ENCODE data around the gene CBL.
"Not testable (repeated sequence)": the region's sequence is repeated elsewhere in the genome, so short reads cannot be mapped to it uniquely, and the experiment has no call there.

The CBL gene

GRCh38 chr11:119205574-119206510 is at the start of gene CBL:
CBL (plus strand) TSS chr11:119206339; CDS start chr11:119206418, 79 bp downstream.
- FAIRE-seq (no peak), DNase-seq (ENCODE audit: low spot score) (peak; percentile 91)

- FAIRE-seq (no peak), DNase-seq (ENCODE audit: low spot score) (no peak)
Measured at GRCh38 chr11:119156496-119156895, 49.6 kb upstream of the CBL start.

- FAIRE-seq (no peak), DNase-seq (ENCODE audit: low spot score) (no peak)
Measured at GRCh38 chr11:119157063-119157462, 49.1 kb upstream of the CBL start.

DNA sequence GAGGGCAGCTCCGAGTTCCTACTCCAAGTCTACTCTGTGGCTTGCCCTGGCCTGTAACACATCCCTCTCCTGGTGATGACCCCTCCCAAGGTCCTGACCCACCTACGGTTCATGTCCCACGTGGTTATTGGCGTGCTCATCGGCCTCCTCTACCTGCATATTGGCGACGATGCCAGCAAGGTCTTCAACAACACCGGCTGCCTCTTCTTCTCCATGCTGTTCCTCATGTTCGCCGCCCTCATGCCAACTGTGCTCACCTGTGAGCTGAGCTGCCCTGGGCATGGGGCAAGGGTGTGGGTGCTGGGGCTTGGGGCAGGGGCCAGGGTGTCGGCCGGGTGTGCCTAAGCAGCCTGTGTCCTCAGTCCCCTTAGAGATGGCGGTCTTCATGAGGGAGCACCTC is 47.7 kb upstream of the CBL start:
- FAIRE-seq (no peak), DNase-seq (ENCODE audit: low spot score) (no peak)

- FAIRE-seq (no peak), DNase-seq (ENCODE audit: low spot score) (no peak)
Measured at GRCh38 chr11:119160151-119160550, 46.0 kb upstream of the CBL start.

DNA sequence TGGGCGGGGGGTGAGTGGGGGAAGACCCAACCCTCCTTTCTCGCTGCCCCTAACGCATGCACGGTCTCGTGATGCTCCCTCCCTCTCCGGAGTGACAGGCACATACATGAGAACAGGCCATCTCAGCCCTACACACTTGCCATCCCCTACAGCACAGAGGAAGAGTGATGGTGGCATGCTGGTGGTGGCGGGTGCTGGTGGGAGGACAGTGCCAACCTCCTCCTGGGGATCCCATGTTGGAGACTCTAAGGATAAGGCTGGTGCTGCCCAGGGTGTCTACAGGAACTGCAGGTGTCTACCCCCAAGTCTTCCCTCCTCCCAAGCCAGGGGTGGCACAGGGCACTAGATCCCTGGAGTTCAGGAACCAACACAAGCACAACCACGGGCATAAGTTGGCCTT is 44.3 kb upstream of the CBL start:
- DNase-seq (ENCODE audit: low spot score) (no peak), FAIRE-seq (no peak)

- FAIRE-seq (no peak), DNase-seq (ENCODE audit: low spot score) (peak; percentile 54)
Measured at GRCh38 chr11:119166368-119167076, 39.6 kb upstream of the CBL start.

DNA sequence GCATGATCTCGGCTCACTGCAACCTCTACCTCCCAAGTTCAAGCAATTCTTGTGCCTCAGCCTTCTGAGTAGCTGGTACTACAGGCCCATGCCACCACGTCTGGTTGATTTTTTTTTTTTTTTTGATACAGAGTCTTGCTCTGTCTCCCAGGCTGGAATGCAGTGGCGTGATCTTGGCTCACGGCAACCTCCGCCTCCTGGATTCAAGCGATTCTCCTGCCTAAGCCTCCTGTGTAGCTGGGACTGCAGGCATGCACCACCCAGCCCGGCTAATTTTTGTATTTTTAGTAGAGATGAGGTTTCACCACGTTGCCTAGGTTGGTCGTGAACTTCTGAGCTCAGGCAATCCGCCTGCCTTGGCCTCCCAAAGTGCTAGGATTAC is 39.1 kb upstream of the CBL start:
- DNase-seq (ENCODE audit: low spot score); FAIRE-seq: not testable (repeated sequence)

- FAIRE-seq, result no peak
- DNase-seq (ENCODE audit: low spot score), result no peak
Measured at GRCh38 chr11:119167933-119168332, 38.2 kb upstream of the CBL start.

DNA sequence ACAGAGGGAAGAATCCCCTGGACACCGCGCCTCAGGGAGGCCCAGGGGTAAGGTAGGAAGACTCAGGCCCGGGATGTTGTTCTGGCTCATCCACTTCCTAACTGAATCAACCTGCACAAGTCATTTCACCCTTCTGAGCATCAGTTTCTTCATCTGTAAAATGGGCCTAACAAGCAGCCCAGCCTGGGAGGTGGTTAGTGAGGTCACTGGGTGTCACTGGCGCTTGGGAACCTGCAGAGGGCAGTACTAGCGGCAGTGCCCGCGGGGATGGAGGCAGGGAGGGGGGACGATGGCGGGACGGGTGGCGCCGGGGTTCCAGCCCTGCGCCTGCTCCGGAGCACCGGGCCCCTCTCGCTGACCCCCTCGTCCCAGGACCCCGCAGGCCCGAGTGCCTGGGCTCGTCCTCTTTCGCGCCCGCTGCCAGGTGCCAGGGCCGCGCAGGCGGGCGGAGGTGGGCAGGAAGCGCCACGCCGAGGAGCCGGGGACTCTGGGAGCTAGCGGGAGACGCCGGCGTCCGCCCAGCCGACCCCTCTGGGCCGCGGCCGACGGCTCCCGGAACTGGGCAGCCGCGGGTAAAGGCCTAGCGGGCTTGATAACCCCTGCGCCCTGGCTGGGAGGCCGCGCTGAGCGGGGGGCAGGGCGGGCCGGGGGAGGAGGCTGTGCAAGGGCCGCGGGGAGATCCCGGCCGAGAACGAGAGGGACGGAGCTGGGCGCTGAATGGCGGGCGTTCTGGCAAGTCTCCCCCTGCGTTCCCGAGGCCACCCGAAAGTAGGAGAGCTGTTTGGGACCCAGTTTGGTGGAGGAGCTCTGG is 37.5 kb upstream of the CBL start, which contains the start of gene NLRX1:
NLRX1 (plus strand) TSS at position 255 of the 811 bp plus-strand sequence. CDS start 2,679 bp downstream, outside the sequence.
- no peak for FAIRE-seq
- DNase-seq (ENCODE audit: low spot score), result peak; percentile 89

GRCh38 chr11:119169282-119169719 is 36.8 kb upstream of the CBL start:
- FAIRE-seq (no peak), DNase-seq (ENCODE audit: low spot score) (peak; percentile 83)

DNA sequence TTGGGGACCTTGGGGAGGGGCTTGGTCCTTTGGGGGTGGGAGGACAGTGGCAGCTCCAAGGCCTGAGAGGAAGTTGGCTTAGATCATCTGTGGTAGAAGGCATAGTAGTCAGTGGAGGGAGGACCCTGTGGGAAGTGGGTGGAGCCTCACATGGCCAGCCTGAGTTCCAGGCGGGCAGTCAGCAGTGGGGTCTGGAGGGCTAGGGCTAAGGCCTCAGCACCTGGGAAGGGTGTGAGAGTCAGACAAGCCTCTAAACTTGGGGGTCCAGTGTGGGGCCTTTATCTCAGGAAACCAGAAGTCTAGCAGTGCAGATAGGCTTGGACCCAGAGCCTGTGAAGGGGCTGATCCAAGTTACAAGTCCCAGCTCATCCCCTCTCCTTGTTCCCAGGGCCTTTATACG is 33.6 kb upstream of the CBL start:
- DNase-seq (ENCODE audit: low spot score), result no peak
- FAIRE-seq, result no peak

DNA sequence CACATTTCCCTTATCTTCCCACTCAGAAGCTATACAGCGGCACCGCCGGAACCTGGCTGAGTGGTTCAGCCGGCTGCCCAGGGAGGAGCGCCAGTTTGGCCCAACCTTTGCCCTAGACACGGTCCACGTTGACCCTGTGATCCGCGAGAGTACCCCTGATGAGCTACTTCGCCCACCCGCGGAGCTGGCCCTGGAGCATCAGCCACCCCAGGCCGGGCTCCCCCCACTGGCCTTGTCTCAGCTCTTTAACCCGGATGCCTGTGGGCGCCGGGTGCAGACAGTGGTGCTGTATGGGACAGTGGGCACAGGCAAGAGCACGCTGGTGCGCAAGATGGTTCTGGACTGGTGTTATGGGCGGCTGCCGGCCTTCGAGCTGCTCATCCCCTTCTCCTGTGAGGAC is 32.7 kb upstream of the CBL start:
- DNase-seq (ENCODE audit: low spot score) (no peak), FAIRE-seq (no peak)

- DNase-seq (ENCODE audit: low spot score) (no peak), FAIRE-seq (no peak)
Measured at GRCh38 chr11:119175493-119176077, 30.6 kb upstream of the CBL start.

GRCh38 chr11:119178166-119178680 is 27.9 kb upstream of the CBL start:
- DNase-seq (ENCODE audit: low spot score), result no peak
- no peak for FAIRE-seq

DNA sequence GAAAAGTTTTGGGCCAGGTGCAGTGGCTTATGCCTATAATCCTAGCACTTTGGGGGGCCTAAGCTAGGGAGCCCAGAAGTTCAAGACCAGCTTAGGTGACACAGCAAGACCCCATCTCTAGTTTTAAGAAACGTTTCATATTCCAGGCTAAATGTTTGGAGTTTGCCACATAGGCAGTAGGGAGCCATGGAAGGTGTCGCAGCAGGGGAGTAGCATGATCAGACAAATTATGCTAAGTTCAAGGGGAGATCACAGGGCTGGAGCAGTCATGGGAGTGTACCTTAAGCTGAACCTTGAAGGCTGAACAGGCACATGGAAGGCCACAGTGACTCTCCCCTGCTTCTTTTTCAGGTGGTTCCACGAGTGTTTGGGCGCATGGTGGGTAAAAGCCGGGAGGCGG is 26.8 kb upstream of the CBL start:
- DNase-seq (ENCODE audit: low spot score) (no peak), FAIRE-seq (no peak)

DNA sequence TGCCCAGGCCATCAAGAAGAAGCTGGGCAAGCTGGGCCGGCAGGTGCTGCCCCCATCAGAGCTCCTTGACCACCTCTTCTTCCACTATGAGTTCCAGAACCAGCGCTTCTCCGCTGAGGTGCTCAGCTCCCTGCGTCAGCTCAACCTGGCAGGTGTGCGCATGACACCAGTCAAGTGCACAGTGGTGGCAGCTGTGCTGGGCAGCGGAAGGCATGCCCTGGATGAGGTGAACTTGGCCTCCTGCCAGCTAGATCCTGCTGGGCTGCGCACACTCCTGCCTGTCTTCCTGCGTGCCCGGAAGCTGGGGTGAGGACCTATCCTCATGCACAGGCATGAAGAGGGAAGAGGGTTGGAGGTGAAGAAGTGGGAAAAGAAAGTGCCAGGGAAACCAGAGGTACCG is 26.2 kb upstream of the CBL start:
- FAIRE-seq (no peak), DNase-seq (ENCODE audit: low spot score) (no peak)

GRCh38 chr11:119180729-119181676 is 25.1 kb upstream of the CBL start:
- no peak for FAIRE-seq
- DNase-seq (ENCODE audit: low spot score), result no peak

DNA sequence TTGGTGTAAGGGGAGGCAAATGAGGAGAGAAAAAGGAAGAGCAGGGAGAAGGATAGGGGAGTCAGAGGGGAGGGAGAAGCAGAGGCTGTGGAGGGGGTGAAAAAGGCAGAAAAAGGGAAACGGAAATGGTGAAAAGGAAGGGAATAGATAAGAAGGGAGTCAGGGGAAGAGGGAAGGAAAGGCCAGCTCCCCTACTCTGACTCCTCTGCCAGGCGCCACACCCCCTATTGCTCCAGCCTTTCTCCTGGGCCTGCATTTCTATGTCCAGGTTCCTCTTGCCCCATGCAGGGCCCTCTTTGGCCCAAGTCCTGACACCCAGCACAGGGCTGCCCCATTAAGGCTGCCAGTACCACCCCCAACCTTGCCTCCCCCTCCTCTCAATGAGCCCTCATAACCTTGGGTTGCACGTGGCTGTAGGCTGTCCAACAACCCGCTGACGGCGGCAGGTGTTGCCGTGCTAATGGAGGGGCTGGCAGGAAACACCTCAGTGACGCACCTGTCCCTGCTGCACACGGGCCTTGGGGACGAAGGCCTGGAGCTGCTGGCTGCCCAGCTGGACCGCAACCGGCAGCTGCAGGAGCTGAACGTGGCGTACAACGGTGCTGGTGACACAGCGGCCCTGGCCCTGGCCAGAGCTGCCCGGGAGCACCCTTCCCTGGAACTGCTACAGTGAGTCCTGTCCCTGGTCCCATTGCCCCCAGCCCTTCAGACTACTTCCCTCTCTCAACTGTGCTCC is 24.3 kb upstream of the CBL start:
- FAIRE-seq (no peak), DNase-seq (ENCODE audit: low spot score) (no peak)

Data from urothelium cell line (cell line).